NCI-H2029 (cell line): Measurements from ENCODE around the gene MPEG1.
A peak's percentile ranks its signal among the peaks of the same experiment; 100 is the strongest.

ENCODE experiments used
- DNase-seq: peaks from one replicate; lab custom pipeline; 2025; lab: John Stamatoyannopoulos, UW

MPEG1 gene

GRCh38 chr11:59212744-59213631 lies at the start of gene MPEG1:
Gene MPEG1, minus strand, starts transcription at chr11:59212927. Its CDS starts 62 bp downstream, at chr11:59212865.
- no peak for DNase-seq

GRCh38 chr11:59262177-59262818 lies 49.6 kb upstream of the MPEG1 start:
- peak; percentile 44 for DNase-seq

- peak; percentile 98 for DNase-seq
Measured at GRCh38 chr11:59261150-59261549, 48.4 kb upstream of the MPEG1 start.

- no peak for DNase-seq
Measured at GRCh38 chr11:59259867-59260475, 47.2 kb upstream of the MPEG1 start.

GRCh38 chr11:59259047-59259446 lies 46.3 kb upstream of the MPEG1 start:
- no peak for DNase-seq

GRCh38 chr11:59255281-59255680 lies 42.6 kb upstream of the MPEG1 start:
- no peak for DNase-seq

GRCh38 chr11:59254286-59254685 lies 41.6 kb upstream of the MPEG1 start:
- no peak for DNase-seq

GRCh38 chr11:59253001-59253400 lies 40.3 kb upstream of the MPEG1 start:
- DNase-seq: no peak

GRCh38 chr11:59249535-59249934 lies 36.8 kb upstream of the MPEG1 start:
- DNase-seq: no peak

- DNase-seq: no peak
Measured at GRCh38 chr11:59247531-59248227, 35.0 kb upstream of the MPEG1 start.

- DNase-seq: no peak
Measured at GRCh38 chr11:59243633-59244032, 30.9 kb upstream of the MPEG1 start.

GRCh38 chr11:59240322-59240721 lies 27.6 kb upstream of the MPEG1 start:
- DNase-seq: no peak

- DNase-seq: no peak
Measured at GRCh38 chr11:59226396-59226795, 13.7 kb upstream of the MPEG1 start.

GRCh38 chr11:59225017-59225416 lies 12.3 kb upstream of the MPEG1 start:
- DNase-seq: no peak

GRCh38 chr11:59224351-59224928 lies 11.7 kb upstream of the MPEG1 start:
- no peak for DNase-seq

GRCh38 chr11:59223611-59224010 lies 10.9 kb upstream of the MPEG1 start:
- DNase-seq: no peak

GRCh38 chr11:59223177-59223576 lies 10.4 kb upstream of the MPEG1 start:
- no peak for DNase-seq

- DNase-seq: no peak
Measured at GRCh38 chr11:59222464-59223060, 9.8 kb upstream of the MPEG1 start.

GRCh38 chr11:59221441-59221840 lies 8.7 kb upstream of the MPEG1 start:
- DNase-seq: no peak

GRCh38 chr11:59219836-59220235 lies 7.1 kb upstream of the MPEG1 start:
- DNase-seq: no peak

GRCh38 chr11:59218893-59219292 lies 6.2 kb upstream of the MPEG1 start:
- DNase-seq: no peak

GRCh38 chr11:59218319-59218718 lies 5.6 kb upstream of the MPEG1 start:
- DNase-seq: no peak
